DND-41 (cell line): Measurements from ENCODE around the gene RASGEF1C.

Source experiments
- ATAC-seq: fragments of 200-7000 bp; cut with Tn5 transposase; 3 replicates; pipeline ENCODE4 v1.9.1; 2021; ENCODE audit warnings: low read depth; ENCODE audit not compliant: insufficient read depth
- DNase-seq: peaks from one replicate; pipeline ENCODE4 v3.0.0-alpha.2; 2020
- H2AFZ ChIP-seq: 2 replicates; pipeline ENCODE4 v1.6.0; 2012; ENCODE audit warnings: low read depth, low read length
- H3K27ac ChIP-seq: 2 replicates; pipeline ENCODE4 v1.5.1; 2012; ENCODE audit warnings: low read length, inconsistent platforms
- H3K27me3 ChIP-seq: fragments of 200-600 bp; sonication (generic); 2 replicates; pipeline ENCODE4 v1.6.0; 2012; ENCODE audit warnings: low read length, mild to moderate bottlenecking, inconsistent platforms; ENCODE audit not compliant: insufficient read depth, poor library complexity
- H3K36me3 ChIP-seq: 2 replicates; pipeline ENCODE4 v1.5.1; 2012; ENCODE audit warnings: low read length, inconsistent platforms; ENCODE audit not compliant: insufficient read depth
- H3K4me1 ChIP-seq: 2 replicates; pipeline ENCODE4 v1.5.1; 2012; ENCODE audit warnings: mild to moderate bottlenecking, low read length; ENCODE audit not compliant: insufficient read depth
- H3K4me2 ChIP-seq: 2 replicates; pipeline ENCODE4 v1.6.0; 2012; ENCODE audit warnings: mild to moderate bottlenecking, moderate library complexity, low read length, inconsistent platforms; ENCODE audit not compliant: insufficient read depth
- H3K4me3 ChIP-seq, 2 experiments: fragments of 200-600 bp in 1 of 2; shearing (Covaris generic) in 1 of 2; 2 replicates each; pipeline ENCODE4 v1.5.1; 2012 to 2016; ENCODE audit warnings: inconsistent platforms in 2 of 2, low read length in 2 of 2, mild to moderate bottlenecking in 2 of 2, low read depth in 1 of 2, moderate library complexity in 1 of 2
- H3K79me2 ChIP-seq: 2 replicates; pipeline ENCODE4 v1.6.0; 2012; ENCODE audit warnings: low read length, inconsistent platforms; ENCODE audit not compliant: insufficient read depth
- H3K9ac ChIP-seq: 2 replicates; pipeline ENCODE4 v1.6.0; 2012; ENCODE audit warnings: low read depth, mild to moderate bottlenecking, inconsistent platforms, low read length, moderate library complexity
- H3K9me3 ChIP-seq: 2 replicates; pipeline ENCODE4 v1.5.1; 2012; ENCODE audit warnings: low read length, moderate library complexity, mild to moderate bottlenecking, inconsistent platforms; ENCODE audit not compliant: insufficient read depth, severe bottlenecking
- H4K20me1 ChIP-seq: 2 replicates; pipeline ENCODE4 v1.6.0; 2012; ENCODE audit warnings: low read length; ENCODE audit not compliant: insufficient read depth
- EZH2 ChIP-seq: IDR thresholded peaks from 3 replicates; pipeline ENCODE4 v1.6.1; 2012; ENCODE audit warnings: borderline replicate concordance, low read depth, mild to moderate bottlenecking, moderate library complexity, low read length, inconsistent platforms; ENCODE audit not compliant: severe bottlenecking
- TF ChIP-seq, protein P1 (sequence below): IDR thresholded peaks from 2 replicates; pipeline ENCODE4 v1.5.1; 2012; ENCODE audit warnings: borderline replicate concordance, low read length, moderate library complexity, mild to moderate bottlenecking; ENCODE audit not compliant: poor library complexity, severe bottlenecking; ENCODE audit errors: extremely low read depth

RASGEF1C gene

DNA sequence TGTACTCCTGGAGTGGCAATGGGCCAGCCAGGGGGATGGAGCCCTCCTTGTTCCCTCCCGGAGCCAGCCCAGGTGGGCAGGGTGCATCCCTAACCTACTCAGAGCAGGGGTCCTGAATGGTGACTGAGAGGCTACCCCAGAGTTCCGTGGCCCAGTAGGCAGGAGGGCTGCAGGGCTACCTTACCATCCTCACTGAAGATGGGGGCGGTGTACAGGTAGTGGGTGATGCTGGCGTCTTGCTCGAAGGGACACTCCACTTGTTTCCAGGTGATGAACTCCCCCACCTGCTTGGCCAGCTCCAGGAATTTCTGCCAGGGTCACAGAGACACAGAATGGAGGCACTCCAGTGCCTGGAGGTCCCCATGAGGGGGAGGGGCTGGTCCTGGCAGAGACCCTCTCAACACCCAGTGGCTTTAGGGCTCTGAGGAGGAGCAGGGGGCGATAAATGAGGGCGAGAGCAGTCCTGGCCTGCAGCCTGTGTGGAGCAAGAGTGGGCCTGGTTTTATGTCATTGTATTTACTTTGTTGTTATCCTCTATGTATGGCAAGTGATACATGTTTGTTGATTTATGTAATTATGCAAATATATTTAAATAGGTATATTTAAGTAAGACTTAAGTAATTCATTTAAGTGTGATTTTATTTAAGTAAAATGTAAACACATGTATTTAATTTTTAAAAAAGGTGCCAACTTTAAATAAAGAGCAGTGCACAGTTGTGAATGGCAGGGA lies 97.6 kb downstream of the RASGEF1C start:
- Histone ChIP-seq H3K9ac (no peak overlapping the region), H3K27ac (no peak overlapping the region), H4K20me1 (no peaks in the 10 kb centered on the region), H3K79me2 (no peaks in the 10 kb centered on the region), H3K4me1 (no peaks in the 10 kb centered on the region), H3K9me3 (peaks cover 7% of the 10 kb centered on the region), H3K36me3 (no peaks in the 10 kb centered on the region), H3K27me3 (no peaks in the 10 kb centered on the region), H2AFZ (no peak overlapping the region), H3K4me2 (no peak overlapping the region), H3K4me3 (no peak overlapping the region)
- ATAC-seq: no peak
- DNase-seq: no peak
- TF ChIP-seq, protein P1, sequence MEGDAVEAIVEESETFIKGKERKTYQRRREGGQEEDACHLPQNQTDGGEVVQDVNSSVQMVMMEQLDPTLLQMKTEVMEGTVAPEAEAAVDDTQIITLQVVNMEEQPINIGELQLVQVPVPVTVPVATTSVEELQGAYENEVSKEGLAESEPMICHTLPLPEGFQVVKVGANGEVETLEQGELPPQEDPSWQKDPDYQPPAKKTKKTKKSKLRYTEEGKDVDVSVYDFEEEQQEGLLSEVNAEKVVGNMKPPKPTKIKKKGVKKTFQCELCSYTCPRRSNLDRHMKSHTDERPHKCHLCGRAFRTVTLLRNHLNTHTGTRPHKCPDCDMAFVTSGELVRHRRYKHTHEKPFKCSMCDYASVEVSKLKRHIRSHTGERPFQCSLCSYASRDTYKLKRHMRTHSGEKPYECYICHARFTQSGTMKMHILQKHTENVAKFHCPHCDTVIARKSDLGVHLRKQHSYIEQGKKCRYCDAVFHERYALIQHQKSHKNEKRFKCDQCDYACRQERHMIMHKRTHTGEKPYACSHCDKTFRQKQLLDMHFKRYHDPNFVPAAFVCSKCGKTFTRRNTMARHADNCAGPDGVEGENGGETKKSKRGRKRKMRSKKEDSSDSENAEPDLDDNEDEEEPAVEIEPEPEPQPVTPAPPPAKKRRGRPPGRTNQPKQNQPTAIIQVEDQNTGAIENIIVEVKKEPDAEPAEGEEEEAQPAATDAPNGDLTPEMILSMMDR: no peak
- no peak for TF ChIP-seq EZH2

DNA sequence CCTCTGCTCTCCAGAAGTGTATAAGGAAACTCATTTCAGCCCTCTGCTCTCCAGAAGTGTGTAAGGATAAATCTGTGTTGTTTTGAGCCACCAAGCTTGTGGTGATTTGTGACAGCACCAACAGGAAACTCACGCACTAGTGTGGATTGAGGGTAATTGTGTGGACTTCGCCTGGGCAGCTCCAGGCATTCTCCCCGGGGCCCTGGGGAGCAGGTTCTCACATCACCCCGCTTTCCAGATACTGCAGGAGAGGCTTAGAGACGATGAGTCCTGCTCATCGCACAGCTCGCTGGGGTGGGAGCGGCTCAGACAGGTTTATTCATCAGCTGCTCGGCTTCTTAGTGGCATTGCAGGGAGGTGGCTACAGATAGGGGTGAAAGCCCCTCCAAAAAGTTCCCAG lies 99.1 kb downstream of the RASGEF1C start:
- ATAC-seq: no peak
- no peak overlapping the region for H2AFZ ChIP-seq
- DNase-seq: no peak
- no peak overlapping the region for H3K4me2 ChIP-seq
- no peaks in the 10 kb centered on the region for H4K20me1 ChIP-seq
- H3K27me3 ChIP-seq: no peaks in the 10 kb centered on the region
- no peaks in the 10 kb centered on the region for H3K4me1 ChIP-seq
- H3K4me3 ChIP-seq: no peak overlapping the region
- no peak for TF ChIP-seq EZH2
- TF ChIP-seq, protein P1: no peak
- H3K36me3 ChIP-seq: no peaks in the 10 kb centered on the region
- no peaks in the 10 kb centered on the region for H3K79me2 ChIP-seq
- peaks cover 7% of the 10 kb centered on the region for H3K9me3 ChIP-seq
- no peak overlapping the region for H3K27ac ChIP-seq
- no peak overlapping the region for H3K9ac ChIP-seq

DNA sequence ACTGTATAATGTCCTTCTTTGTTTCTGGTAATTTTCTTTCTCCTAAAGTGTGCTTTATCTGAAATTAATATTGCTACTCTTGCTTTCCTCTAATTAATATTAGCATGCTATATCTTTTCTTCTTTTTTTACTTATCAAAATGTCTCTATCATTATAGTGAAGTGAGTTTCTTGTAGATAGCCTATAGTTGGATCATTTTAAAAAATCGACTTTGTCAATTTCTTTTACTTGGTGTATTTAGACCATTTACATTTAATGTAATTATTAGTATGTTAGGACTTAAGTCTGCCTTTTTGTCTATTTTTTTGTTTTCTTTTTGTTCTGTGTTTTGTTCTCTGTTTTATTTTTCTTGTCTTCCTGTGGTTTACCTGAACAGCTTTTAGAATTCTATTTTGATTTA lies 102.0 kb downstream of the RASGEF1C start:
- no peak for DNase-seq
- H3K4me1 ChIP-seq: no peaks in the 10 kb centered on the region
- H3K27me3 ChIP-seq: no peaks in the 10 kb centered on the region
- H3K79me2 ChIP-seq: no peaks in the 10 kb centered on the region
- no peak for ATAC-seq
- H3K36me3 ChIP-seq: no peaks in the 10 kb centered on the region
- no peak overlapping the region for H3K9ac ChIP-seq
- H3K4me3 ChIP-seq: no peak overlapping the region
- H3K4me2 ChIP-seq: no peak overlapping the region
- no peak overlapping the region for H2AFZ ChIP-seq
- H3K9me3 ChIP-seq: peaks cover 7% of the 10 kb centered on the region
- no peaks in the 10 kb centered on the region for H4K20me1 ChIP-seq
- H3K27ac ChIP-seq: no peak overlapping the region
- TF ChIP-seq, protein P1: no peak
